Parathyroid adenoma (tissue), 2 donors: ENCODE measurements around the gene TMTC2.

ENCODE experiments used
- H2AFZ ChIP-seq: fragments of 300-600 bp; sonication (generic); one replicate; pipeline ENCODE4 v1.7.0; 2017; ENCODE audit warnings: antibody characterized with exemption, mild to moderate bottlenecking
- H3K27ac ChIP-seq: fragments of 300-600 bp; sonication (generic); one replicate; pipeline ENCODE4 v1.7.0; 2017
- H3K27me3 ChIP-seq: fragments of 300-600 bp; sonication (generic); one replicate; pipeline ENCODE4 v1.7.0; 2017; ENCODE audit warnings: low read length; ENCODE audit not compliant: control insufficient read depth, insufficient read depth
- H3K36me3 ChIP-seq: fragments of 300-600 bp; sonication (generic); one replicate; pipeline ENCODE4 v1.7.0; 2017; ENCODE audit warnings: low read length; ENCODE audit not compliant: control insufficient read depth, insufficient read depth
- H3K4me1 ChIP-seq: fragments of 300-600 bp; sonication (generic); one replicate; pipeline ENCODE4 v1.7.0; 2017; ENCODE audit warnings: control low read depth
- H3K4me2 ChIP-seq: fragments of 300-600 bp; sonication (generic); one replicate; pipeline ENCODE4 v1.7.0; 2017; ENCODE audit warnings: low read length
- H3K4me3 ChIP-seq: fragments of 300-600 bp; sonication (generic); one replicate; pipeline ENCODE4 v1.7.0; 2017; ENCODE audit warnings: low read depth, low read length
- H3K79me2 ChIP-seq: fragments of 300-600 bp; sonication (generic); one replicate; pipeline ENCODE4 v1.7.0; 2017; ENCODE audit warnings: control low read depth
- H3K9ac ChIP-seq: fragments of 300-600 bp; sonication (generic); one replicate; pipeline ENCODE4 v1.7.0; 2017; ENCODE audit warnings: mild to moderate bottlenecking
- H3K9me3 ChIP-seq: fragments of 300-600 bp; sonication (generic); one replicate; pipeline ENCODE4 v1.7.0; 2017; ENCODE audit warnings: low read length; ENCODE audit not compliant: control insufficient read depth
- TF ChIP-seq, protein P1 (sequence below): fragments of 300-600 bp; sonication (generic); IDR thresholded peaks from one replicate; pipeline ENCODE4 v1.7.0; 2017; ENCODE audit warnings: antibody characterized with exemption, mild to moderate bottlenecking
- donor health status: primary hyperparathyroidism.

Gene TMTC2

DNA sequence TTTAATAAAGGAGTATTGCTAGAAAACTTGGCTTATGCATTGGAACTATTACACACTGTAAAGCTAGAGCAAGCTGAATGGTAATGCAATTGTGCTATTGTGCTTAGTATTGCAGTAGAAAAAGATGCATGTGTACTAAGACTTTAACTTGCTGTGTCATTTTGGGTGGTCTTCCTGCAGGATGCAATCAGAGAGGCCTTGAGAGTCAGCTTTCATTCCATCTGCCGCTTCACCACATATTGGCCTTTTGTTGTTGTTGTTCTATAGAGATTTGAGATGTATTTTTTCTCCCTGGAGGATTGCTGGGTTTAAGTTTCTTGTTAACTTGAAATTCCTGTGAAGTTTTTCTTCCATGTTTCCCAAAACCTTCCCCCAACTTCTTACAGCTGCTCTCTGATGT is 449.7 kb downstream of the TMTC2 start:
- H3K4me2 ChIP-seq = no peak overlapping the region
- TF ChIP-seq, protein P1, sequence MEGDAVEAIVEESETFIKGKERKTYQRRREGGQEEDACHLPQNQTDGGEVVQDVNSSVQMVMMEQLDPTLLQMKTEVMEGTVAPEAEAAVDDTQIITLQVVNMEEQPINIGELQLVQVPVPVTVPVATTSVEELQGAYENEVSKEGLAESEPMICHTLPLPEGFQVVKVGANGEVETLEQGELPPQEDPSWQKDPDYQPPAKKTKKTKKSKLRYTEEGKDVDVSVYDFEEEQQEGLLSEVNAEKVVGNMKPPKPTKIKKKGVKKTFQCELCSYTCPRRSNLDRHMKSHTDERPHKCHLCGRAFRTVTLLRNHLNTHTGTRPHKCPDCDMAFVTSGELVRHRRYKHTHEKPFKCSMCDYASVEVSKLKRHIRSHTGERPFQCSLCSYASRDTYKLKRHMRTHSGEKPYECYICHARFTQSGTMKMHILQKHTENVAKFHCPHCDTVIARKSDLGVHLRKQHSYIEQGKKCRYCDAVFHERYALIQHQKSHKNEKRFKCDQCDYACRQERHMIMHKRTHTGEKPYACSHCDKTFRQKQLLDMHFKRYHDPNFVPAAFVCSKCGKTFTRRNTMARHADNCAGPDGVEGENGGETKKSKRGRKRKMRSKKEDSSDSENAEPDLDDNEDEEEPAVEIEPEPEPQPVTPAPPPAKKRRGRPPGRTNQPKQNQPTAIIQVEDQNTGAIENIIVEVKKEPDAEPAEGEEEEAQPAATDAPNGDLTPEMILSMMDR = no peak
- H2AFZ ChIP-seq = no peak overlapping the region
- H3K9ac ChIP-seq = no peak overlapping the region
- H3K27ac ChIP-seq = no peak overlapping the region
- no peaks in the 10 kb centered on the region for H3K27me3 ChIP-seq
- no peaks in the 10 kb centered on the region for H3K79me2 ChIP-seq
- H3K4me1 ChIP-seq = no peaks in the 10 kb centered on the region
- H3K9me3 ChIP-seq = no peaks in the 10 kb centered on the region
- H3K4me3 ChIP-seq = no peak overlapping the region
- H3K36me3 ChIP-seq = no peaks in the 10 kb centered on the region

DNA sequence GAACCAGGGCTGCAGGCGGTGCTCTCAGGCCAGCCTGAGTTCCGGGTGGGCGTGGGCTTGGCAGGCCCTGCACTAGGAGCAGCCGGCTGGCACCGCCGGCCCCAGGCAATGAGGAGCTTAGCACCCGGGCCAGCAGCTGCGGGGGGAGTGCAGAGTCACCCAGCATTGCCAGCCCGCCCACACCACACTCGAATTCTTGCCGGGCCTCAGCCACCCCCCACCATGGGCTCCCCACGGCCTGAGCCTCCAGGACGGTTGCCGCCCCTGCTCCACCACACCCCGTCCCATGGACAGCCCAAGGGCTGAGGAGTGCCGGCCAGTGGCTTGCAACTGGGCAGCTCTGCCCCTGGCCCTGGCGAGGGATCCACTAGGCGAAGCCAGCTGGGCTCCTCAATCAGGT is 453.4 kb downstream of the TMTC2 start:
- Histone ChIP-seq H3K4me2 (no peak overlapping the region), H3K79me2 (no peaks in the 10 kb centered on the region), H3K9me3 (no peaks in the 10 kb centered on the region), H3K27me3 (no peaks in the 10 kb centered on the region), H3K9ac (no peak overlapping the region), H3K4me3 (no peak overlapping the region), H3K27ac (no peak overlapping the region), H3K4me1 (no peaks in the 10 kb centered on the region), H2AFZ (no peak overlapping the region), H3K36me3 (no peaks in the 10 kb centered on the region)
- TF ChIP-seq, protein P1 = no peak

DNA sequence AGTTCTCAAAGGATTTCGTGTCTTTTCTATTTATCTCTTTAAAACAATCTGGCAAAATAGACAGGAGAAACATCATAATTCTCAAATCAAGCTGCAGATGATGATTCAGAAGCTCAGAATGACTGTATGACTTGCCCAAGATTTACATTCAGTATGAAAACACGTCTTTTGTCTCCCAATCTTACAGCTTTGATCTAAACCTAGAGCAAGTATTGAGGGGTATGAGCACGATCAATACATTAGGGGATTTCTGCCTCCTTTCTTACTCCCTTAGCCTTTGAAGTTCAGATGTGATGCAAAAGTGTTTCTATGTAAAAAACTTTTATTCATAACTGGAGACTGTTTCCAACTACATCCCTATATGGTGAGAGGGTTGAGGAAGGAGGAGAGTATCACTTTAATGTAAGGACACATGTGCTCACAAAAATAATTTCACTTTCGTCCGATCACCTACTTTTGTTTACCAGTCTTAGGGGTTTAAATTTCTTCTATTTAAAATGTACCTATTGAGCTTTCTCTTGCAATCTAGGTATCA is 454.8 kb downstream of the TMTC2 start:
- Histone ChIP-seq H3K4me2 (no peak overlapping the region), H3K9me3 (no peaks in the 10 kb centered on the region), H2AFZ (no peak overlapping the region), H3K4me1 (no peaks in the 10 kb centered on the region), H3K27me3 (no peaks in the 10 kb centered on the region), H3K4me3 (no peak overlapping the region), H3K79me2 (no peaks in the 10 kb centered on the region), H3K36me3 (no peaks in the 10 kb centered on the region), H3K9ac (no peak overlapping the region), H3K27ac (no peak overlapping the region)
- TF ChIP-seq, protein P1 = no peak

DNA sequence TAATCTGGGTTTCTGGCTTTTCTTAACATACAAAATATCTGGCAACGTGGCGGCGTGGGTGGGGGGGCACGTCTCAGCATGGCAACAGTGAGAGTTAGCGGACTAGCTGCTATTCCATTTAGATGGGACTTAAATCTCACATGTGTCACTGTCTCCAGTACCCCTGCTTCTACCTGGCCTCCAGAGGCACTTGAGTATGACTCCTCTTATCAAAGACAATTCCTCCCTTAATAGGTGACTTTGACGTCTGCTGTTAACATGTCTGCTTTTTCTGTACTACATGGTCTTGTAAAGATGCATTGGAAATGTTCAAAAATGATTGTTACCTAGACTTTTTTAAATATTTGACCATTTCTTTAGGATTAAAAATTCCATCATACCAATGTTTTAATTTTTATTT is 456.2 kb downstream of the TMTC2 start:
- H3K9me3 ChIP-seq = no peaks in the 10 kb centered on the region
- TF ChIP-seq, protein P1 = no peak

DNA sequence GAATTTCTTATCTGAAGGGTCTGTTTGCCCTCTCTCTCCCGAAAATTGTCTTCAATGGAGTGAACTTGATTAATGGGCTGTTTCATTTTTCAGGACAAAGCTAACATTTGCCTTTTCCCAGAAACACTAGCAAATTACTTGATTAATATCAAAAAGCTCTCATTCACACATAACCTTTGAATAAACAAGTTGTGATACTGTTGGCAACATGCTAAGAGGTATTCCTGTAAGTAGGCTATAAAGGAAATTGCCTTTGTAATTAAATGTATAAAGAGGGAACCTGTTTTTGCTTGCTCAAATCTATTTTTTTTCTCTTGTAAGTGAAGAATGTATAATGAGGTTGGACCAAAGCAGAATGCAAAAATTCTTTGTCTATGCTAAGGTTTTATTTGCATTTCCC is 457.2 kb downstream of the TMTC2 start:
- Histone ChIP-seq H3K4me2 (no peak overlapping the region), H3K79me2 (no peaks in the 10 kb centered on the region), H3K27me3 (no peaks in the 10 kb centered on the region), H3K27ac (no peak overlapping the region), H3K36me3 (no peaks in the 10 kb centered on the region), H3K9me3 (no peaks in the 10 kb centered on the region), H3K9ac (no peak overlapping the region), H2AFZ (no peak overlapping the region), H3K4me1 (no peaks in the 10 kb centered on the region), H3K4me3 (no peak overlapping the region)
- TF ChIP-seq, protein P1 = no peak

More for the DNA sequence above, 456.2 kb downstream of the TMTC2 start:
- Histone ChIP-seq H3K4me1 (no peaks in the 10 kb centered on the region), H3K4me2 (no peak overlapping the region), H2AFZ (no peak overlapping the region), H3K27me3 (no peaks in the 10 kb centered on the region), H3K9ac (no peak overlapping the region), H3K4me3 (no peak overlapping the region), H3K36me3 (no peaks in the 10 kb centered on the region), H3K27ac (no peak overlapping the region), H3K79me2 (no peaks in the 10 kb centered on the region)
